ENCODE measurements around the gene TFB1M. TPM values are rescaled to one million over a fixed set of nuclear protein-coding genes. Genes with fewer than 3 reads are reported as not detected.

TFB1M gene
- total RNA-seq, 2 donors from 2014 or later = 38.8 to 43.0 TPM

DNA sequence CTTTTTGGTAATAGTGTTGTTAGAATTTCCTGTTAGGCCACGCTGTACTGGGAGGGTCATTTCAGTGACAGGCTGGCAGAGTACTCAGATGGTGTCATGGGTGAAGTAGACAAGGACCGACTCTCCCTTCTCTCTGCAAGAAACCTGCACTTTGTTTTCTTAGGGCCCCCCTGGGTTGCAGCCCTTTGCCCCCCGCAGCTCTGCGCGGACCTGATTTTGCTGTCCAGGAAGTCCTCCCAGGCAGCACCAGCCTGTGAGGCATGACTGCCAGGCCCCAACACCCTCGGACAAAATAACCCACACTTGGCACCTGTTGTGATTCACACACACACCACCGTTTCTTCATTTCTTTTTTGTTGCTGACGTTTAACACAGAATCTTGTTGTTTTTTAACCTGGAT lies 72.3 kb downstream of the TFB1M start:
- WGBS, 2 experiments (ENCODE audit: insufficient coverage in 1 of 2, insufficient read length in 1 of 2) = 79 to 90% methylated on average over 5 to 8 of the region's 8 CpGs
- peaks cover 24% of the 10 kb centered on the region for H3K9me3 Mint-ChIP-seq
- H3K27ac ChIP-seq (ENCODE audit: low read depth, low read length) = no peak overlapping the region
- H3K4me1 ChIP-seq (ENCODE audit: control insufficient read depth, insufficient read depth, low read length) = no peaks in the 10 kb centered on the region
- peaks cover 20% of the 10 kb centered on the region for H3K9me3 ChIP-seq (ENCODE audit: control insufficient read depth, low read length)
- no peak overlapping the region for H3K27ac Mint-ChIP-seq
- DNase-seq = peak; percentile 24
- peaks cover 31% of the 10 kb centered on the region for H3K36me3 Mint-ChIP-seq (ENCODE audit: low read depth)
- no peak overlapping the region for H3K4me3 Mint-ChIP-seq
- no peaks in the 10 kb centered on the region for H3K27me3 Mint-ChIP-seq (ENCODE audit: insufficient read depth)
- no peak overlapping the region for H3K9ac ChIP-seq (ENCODE audit: extremely low read depth, low read length, poor library complexity, severe bottlenecking)
- TF ChIP-seq, protein P1, sequence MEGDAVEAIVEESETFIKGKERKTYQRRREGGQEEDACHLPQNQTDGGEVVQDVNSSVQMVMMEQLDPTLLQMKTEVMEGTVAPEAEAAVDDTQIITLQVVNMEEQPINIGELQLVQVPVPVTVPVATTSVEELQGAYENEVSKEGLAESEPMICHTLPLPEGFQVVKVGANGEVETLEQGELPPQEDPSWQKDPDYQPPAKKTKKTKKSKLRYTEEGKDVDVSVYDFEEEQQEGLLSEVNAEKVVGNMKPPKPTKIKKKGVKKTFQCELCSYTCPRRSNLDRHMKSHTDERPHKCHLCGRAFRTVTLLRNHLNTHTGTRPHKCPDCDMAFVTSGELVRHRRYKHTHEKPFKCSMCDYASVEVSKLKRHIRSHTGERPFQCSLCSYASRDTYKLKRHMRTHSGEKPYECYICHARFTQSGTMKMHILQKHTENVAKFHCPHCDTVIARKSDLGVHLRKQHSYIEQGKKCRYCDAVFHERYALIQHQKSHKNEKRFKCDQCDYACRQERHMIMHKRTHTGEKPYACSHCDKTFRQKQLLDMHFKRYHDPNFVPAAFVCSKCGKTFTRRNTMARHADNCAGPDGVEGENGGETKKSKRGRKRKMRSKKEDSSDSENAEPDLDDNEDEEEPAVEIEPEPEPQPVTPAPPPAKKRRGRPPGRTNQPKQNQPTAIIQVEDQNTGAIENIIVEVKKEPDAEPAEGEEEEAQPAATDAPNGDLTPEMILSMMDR (conservative IDR thresholded peaks at IDR 0.05) = no peak
- no peaks in the 10 kb centered on the region for H3K4me1 Mint-ChIP-seq
- peaks cover 17% of the 10 kb centered on the region for H3K36me3 ChIP-seq (ENCODE audit: control insufficient read depth, insufficient read depth, low read length)
- H3K27me3 ChIP-seq (ENCODE audit: control insufficient read depth, insufficient read depth, low read length, poor library complexity, severe bottlenecking) = no peaks in the 10 kb centered on the region
- H3K4me3 ChIP-seq (ENCODE audit: low read length) = no peak overlapping the region

DNA sequence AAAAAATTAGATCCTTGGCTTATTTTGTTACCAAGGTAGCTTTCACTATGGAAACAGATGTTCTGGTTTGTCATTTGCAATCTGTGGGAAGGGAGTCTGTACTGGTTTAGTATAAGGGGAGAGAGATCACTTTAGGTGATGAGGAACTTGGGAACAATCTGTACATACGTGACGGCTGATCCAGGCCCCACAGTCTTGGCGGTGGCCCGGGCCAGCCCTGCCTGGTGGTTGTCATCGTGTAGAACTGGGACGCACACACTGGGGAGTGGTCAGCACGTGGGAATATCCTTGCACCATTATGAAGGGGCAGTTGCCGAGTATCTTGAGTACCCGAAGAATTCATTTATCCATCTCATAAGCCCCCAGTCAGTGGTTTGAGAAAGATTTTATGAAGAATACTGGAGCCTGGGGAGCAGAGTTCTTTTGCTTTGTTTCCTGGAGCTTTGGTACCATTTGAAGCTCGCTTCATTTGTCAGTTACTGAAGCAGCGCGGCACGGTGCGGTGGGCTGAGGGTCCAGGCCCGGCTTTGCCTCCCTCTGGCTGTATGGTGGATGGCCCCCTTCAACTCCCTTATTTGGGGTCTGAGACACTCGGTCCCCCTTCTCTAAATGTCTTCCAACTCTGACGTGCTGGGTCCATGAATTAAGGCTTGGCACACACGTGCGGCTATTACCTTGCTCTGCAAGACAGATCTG lies 73.2 kb downstream of the TFB1M start:
- H3K27ac ChIP-seq (ENCODE audit: low read depth, low read length) = no peak overlapping the region
- TF ChIP-seq, protein P1 (conservative IDR thresholded peaks at IDR 0.05) = no peak
- H3K9ac ChIP-seq (ENCODE audit: extremely low read depth, low read length, poor library complexity, severe bottlenecking) = no peak overlapping the region
- Mint-ChIP-seq H3K36me3 (ENCODE audit: low read depth) (peaks cover 30% of the 10 kb centered on the region), H3K27ac (no peak overlapping the region), H3K27me3 (ENCODE audit: insufficient read depth) (no peaks in the 10 kb centered on the region), H3K4me3 (no peak overlapping the region), H3K9me3 (peaks cover 33% of the 10 kb centered on the region), H3K4me1 (no peaks in the 10 kb centered on the region)
- peaks cover 29% of the 10 kb centered on the region for H3K9me3 ChIP-seq (ENCODE audit: control insufficient read depth, low read length)
- H3K4me1 ChIP-seq (ENCODE audit: control insufficient read depth, insufficient read depth, low read length) = no peaks in the 10 kb centered on the region
- peak; percentile 26 for DNase-seq
- H3K27me3 ChIP-seq (ENCODE audit: control insufficient read depth, insufficient read depth, low read length, poor library complexity, severe bottlenecking) = no peaks in the 10 kb centered on the region
- H3K36me3 ChIP-seq (ENCODE audit: control insufficient read depth, insufficient read depth, low read length) = peaks cover 11% of the 10 kb centered on the region
- 96% methylated on average over 17 to 19 of the region's 19 CpGs for WGBS, 2 experiments (ENCODE audit: insufficient coverage in 1 of 2, insufficient read length in 1 of 2)
- H3K4me3 ChIP-seq (ENCODE audit: low read length) = no peak overlapping the region

DNA sequence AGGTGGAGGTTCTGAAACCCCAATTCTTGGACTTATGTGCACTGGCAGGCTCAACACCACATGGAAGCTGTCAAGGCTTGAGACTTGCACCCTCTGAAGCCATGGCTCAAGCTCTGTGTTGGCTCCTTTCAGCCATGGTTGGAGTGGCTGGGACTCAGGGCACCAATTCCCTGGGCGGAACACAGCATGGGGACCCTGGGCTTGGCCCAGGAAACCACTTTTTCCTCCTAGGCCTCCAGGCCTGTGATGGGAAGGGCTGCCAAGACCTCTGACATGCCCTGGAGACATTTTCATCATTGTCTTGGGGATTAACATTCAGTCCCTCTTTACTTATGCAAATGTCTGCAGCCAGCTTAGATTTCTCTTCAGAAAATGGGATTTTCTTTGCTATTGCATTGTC lies 76.7 kb downstream of the TFB1M start:
- peaks cover 32% of the 10 kb centered on the region for H3K9me3 ChIP-seq (ENCODE audit: control insufficient read depth, low read length)
- no peaks in the 10 kb centered on the region for H3K27me3 ChIP-seq (ENCODE audit: control insufficient read depth, insufficient read depth, low read length, poor library complexity, severe bottlenecking)
- H3K27me3 Mint-ChIP-seq (ENCODE audit: insufficient read depth) = no peaks in the 10 kb centered on the region
- no peak overlapping the region for H3K4me3 Mint-ChIP-seq
- no peak overlapping the region for H3K27ac ChIP-seq (ENCODE audit: low read depth, low read length)
- peaks cover 25% of the 10 kb centered on the region for H3K36me3 Mint-ChIP-seq (ENCODE audit: low read depth)
- no peaks in the 10 kb centered on the region for H3K4me1 Mint-ChIP-seq
- DNase-seq = no peak
- TF ChIP-seq, protein P1 (conservative IDR thresholded peaks at IDR 0.05) = no peak
- H3K9me3 Mint-ChIP-seq = peaks cover 38% of the 10 kb centered on the region
- H3K9ac ChIP-seq (ENCODE audit: extremely low read depth, low read length, poor library complexity, severe bottlenecking) = no peak overlapping the region
- WGBS, 2 experiments (ENCODE audit: insufficient coverage in 1 of 2, insufficient read length in 1 of 2) = 95 to 100% methylated on average over 1 of the region's 1 CpG
- no peak overlapping the region for H3K27ac Mint-ChIP-seq
- no peaks in the 10 kb centered on the region for H3K4me1 ChIP-seq (ENCODE audit: control insufficient read depth, insufficient read depth, low read length)
- no peaks in the 10 kb centered on the region for H3K36me3 ChIP-seq (ENCODE audit: control insufficient read depth, insufficient read depth, low read length)
- no peak overlapping the region for H3K4me3 ChIP-seq (ENCODE audit: low read length)
